Hematopoietic multipotent progenitor cell treated with erythropoietin and hydrocortisone succinate and interleukin-3 and kit ligand, for 15 days (in vitro differentiated cells): ENCODE results near the gene BZW1.

Experiments
- DNase-seq: peaks from one replicate; pipeline ENCODE4 v3.0.0-alpha.2; 2015; ENCODE audit warnings: low spot score

BZW1 gene

GRCh38 chr2:200839513-200839912 lies 27.8 kb downstream of the BZW1 start:
- DNase-seq, result no peak

GRCh38 chr2:200843993-200844948 lies 32.6 kb downstream of the BZW1 start:
- no peak for DNase-seq

DNA sequence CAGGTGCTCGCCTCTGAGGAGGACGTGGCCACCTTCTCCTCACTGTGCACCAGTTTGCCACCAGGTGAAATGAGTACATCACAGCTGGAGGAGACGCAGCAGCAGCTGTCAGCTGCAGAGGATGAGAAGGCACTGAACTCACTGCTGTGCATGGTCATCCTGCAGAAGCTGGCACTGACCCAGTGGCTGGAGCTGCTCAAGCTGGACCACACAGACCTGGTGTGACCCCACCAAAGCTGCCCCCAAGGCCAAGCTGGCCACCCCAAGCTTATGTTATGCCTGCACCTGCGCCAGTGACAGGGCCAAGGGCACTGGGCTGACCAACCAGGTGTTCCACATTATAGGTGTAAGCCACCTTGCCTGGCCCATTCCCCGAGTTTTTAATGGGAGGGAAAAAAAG lies 33.5 kb downstream of the BZW1 start:
- no peak for DNase-seq

DNA sequence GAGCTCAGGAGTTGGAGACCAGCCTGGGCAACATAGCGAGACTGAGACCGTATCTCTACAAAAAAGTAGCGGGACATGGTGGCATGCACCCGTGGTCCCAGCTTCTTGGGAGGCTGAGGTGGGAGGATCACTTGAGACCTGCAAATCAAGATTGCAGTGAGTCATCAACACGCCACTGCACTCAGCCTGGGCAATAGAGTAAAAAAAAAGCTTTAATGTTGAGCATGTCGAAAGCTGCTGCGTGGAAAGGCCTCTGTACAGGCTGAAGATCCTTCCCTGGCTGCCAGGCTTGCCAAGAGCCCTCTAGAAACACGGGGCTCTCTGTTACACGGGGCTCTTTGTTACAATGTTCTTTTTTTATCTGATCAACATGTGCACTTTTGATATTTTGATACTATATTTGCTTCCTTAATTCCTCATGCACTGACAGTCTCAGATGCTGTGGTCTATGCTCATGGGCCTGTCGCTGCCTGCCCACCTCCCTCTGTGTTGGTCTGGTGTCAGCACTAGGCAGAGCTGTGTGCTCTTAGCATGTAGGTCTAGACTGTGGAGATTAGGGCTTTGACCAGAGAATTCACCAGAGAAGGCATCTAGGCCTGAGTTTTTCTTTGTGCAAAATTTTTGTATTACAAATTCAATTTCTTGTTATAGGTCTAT lies 34.1 kb downstream of the BZW1 start:
- no peak for DNase-seq

DNA sequence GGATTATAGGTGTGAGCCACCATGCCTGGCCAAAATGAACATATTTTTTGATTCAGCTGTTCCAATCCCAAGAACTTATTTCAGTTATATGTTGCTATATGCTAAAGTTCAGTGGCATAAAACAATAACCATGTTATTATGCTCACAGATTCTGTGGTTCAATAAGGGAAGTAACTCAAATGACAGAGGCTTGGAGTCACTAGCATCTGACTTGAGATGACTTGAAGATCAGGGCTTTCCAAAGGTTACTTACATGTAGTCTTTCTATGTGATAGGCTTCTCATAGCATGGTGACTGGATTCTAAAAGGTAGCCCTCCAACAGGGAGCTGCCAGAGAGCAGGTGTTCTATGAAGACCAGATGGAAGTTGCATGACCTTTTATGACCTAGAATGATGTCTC lies 35.6 kb downstream of the BZW1 start:
- DNase-seq, result no peak

DNA sequence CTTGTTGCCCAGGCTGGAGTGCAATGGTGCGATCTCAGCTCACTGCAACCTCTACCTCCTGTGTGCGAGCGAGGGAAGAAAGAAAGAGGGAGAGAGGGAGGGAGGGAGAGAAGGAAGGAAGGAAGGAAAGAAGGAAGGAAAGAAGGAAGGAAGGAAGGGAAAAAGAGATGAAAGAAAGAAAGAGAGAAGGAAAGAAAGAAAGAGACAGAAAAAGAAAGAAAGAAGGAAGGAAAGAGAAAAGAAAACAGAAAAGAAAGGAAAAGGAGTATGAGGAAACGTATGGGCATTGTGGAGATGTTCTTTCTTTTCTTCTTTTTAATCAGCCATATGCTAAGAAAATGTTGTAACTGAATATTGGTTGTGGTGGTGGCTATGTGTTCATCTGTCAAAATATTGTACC lies 36.2 kb downstream of the BZW1 start:
- no peak for DNase-seq

- DNase-seq, result no peak
Observed at GRCh38 chr2:200850512-200851256, 39.0 kb downstream of the BZW1 start.

- DNase-seq, result no peak
Observed at GRCh38 chr2:200851398-200852248, 39.9 kb downstream of the BZW1 start.

DNA sequence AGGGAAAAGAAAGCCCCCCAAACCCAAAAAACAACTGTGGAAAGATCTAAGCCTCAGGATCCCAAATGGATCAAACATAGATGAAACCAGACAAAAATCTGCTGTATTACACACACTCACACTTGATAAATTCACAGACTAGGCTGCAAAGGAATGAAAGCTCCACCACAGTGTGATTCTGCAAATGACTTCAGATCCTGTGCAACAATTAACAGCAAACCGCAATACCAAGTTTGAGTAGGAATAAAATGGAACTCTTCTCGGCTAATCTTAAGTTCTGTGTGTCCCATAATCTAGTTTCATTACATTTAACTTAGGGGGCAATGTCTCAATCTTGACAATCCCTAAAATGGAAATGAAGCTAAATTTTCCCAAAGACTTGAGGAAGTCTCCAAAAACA lies 40.9 kb downstream of the BZW1 start:
- no peak for DNase-seq

DNA sequence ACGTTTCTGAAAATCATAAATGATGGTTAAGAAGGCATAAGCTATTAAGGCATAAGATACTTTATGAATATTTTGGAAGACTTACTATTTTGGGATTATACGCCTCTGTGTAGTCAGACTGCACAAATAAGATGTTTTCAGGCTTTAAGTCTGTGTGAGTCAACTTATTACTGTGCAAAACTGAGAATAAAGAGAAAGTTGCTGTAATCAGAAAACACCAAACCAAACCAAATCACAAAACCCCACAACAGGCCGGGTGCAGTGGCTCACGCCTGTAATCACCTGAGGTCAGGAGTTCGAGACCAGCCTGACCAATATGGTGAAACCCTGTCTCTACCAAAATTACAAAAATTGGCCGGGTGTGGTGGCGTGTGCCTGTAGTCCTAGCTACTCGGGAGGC lies 45.1 kb downstream of the BZW1 start:
- DNase-seq, result no peak

DNA sequence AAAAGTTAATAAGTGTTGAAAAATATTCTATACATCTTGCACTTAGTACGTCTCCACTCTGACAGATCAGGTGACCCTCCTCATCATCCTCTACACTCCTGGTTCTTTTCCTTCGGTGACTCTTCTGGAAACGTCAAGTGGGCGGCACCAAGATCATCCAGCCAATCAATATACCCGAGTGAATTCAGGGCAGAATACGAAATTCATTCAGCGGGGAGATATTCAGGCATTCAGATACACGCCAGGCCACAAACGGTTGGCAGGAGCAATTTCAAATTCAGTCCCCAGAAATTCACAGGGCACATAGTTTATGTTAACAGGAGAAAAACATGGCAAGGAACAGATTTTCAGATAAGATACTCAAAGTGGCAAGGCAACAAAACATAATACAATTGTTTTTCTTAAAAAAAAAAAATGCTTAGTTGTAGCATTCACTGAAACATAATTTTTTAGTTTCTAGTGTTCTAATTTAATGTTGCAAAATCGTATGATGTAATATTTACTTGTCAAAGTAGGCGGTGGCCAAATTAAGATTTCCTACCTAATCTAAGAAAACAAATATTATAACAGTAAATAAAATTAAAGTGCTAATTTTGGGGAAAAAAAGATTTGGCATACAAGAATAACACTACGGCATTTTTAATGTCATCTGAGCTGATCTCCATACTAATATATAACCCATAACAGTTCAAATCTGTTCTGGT lies 48.5 kb downstream of the BZW1 start:
- DNase-seq, result no peak

DNA sequence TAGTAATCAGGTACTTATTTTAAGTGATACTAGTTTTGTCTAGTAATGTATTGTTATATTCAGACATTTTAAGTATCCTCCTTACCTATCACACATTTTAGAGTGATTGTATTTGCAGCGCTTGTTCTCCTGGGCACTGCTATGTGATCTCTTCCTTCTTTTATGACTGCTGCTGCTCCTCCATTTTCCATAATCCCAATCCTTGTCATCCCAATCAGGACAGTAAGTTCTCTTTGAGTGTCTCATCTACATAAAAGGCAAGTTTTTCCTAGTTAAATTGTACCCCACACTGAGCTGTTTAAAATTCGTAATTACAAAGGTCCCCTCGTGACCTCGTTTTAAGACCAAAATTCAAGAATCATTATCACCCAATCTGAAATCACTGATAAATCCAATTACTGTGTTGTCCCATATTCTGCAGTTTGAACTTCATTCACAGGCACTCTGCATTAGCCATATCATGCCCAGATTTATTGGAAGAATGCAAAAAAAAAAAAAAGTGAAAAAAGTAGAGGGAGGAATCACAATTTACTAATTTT lies 50.0 kb downstream of the BZW1 start:
- no peak for DNase-seq

DNA sequence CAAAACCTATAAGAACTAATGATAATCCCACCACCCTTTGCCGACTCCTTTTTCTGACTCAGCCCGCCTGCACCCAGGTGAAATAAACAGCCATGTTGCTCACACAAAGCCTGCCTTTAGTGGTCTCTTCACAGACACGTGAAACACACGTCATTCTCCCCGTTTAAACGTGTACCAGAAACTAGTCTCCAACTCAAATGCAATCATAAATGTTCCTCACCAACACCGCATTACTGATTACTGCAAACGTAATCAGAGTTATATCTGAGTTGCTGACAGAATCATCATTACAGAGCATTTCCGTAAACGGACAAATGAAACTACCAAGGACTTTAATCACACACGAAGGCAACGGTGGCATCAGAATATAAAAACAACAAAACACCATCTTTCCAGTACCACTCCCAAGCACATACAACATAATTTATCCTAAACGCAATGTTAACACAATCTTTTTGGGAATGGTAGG lies 50.9 kb downstream of the BZW1 start:
- peak; percentile 57 for DNase-seq

GRCh38 chr2:200863782-200864175 lies 52.1 kb downstream of the BZW1 start:
- DNase-seq, result no peak

DNA sequence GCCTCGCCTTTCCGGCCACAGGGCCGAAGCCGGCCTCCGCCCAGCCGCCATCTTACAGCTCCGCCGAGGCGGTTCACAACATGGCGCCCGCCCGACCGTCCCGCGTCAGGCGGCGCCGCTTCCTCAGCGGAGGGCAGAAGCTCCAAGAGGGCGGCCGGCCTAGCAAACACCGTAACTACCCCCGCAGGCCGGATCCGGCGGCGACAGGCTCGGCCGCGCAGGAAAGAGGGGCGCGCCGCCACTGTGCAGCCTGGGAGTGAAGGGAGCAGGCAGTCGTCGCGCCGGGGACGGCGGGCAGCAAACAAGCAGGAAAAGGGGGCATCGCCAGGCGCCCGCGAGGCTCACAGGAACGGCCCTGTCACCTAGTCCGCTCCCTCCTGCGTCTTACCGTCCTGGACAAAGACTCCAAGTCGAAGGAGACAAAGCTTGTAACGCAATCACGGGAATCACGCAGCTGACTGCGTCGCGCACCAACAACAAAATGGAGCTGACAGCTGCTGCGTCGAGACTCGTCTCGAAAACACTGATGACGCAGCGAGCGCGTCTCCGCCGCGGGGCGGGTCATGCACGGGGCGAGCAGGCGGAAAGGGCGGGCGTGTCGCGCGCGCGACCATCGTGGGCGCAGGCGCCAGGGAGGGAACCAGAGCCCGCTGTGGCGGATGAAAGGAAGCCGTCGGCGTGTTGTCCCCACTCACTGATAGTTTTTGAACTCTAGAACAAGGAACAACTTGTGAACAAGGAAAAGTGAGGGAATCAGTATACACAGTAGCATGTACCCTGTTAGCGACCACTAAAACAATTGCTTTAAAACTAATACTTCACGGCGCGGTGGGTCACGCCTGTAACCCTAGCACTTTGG lies 52.7 kb downstream of the BZW1 start, which contains the start of gene CLK1:
CLK1 (minus strand) TSS at position 483 of the 859 bp plus-strand sequence. CDS start 2,796 bp downstream, outside the sequence.
- peak; percentile 96 for DNase-seq

GRCh38 chr2:200869014-200869413 lies 57.3 kb downstream of the BZW1 start:
- no peak for DNase-seq

GRCh38 chr2:200871151-200871550 lies 59.4 kb downstream of the BZW1 start:
- no peak for DNase-seq

GRCh38 chr2:200873560-200873959 lies 61.9 kb downstream of the BZW1 start:
- DNase-seq, result no peak
